Breast epithelium (tissue), 4 donors: ENCODE results near the gene LRRC43. TPM values are rescaled to one million over a fixed set of nuclear protein-coding genes. Genes with fewer than 3 reads are reported as not detected.

Experiments
- DNase-seq, 2 donors: peaks; one replicate each; pipeline ENCODE4 v3.0.0-alpha.2; 2019; ENCODE audit warnings: low spot score in 2 of 2
- H3K27ac ChIP-seq, 2 donors: fragments of 200-600 bp; sonication (generic) in 1 of 2; one replicate each; pipeline ENCODE4 v1.5.1; 2016 to 2019; ENCODE audit warnings: mild to moderate bottlenecking in 1 of 2
- H3K27me3 ChIP-seq, 2 donors: fragments of 200-600 bp; sonication (generic) in 1 of 2; one replicate each; pipeline versions ENCODE4 v1.5.1 to v1.6.0; 2017 to 2019; ENCODE audit warnings: control low read depth in 1 of 2, mild to moderate bottlenecking in 1 of 2
- H3K36me3 ChIP-seq: fragments of 200-600 bp; one replicate; pipeline ENCODE4 v1.5.1; 2019
- H3K4me1 ChIP-seq, 2 donors: fragments of 200-600 bp; sonication (generic); one replicate each; pipeline ENCODE4 v1.5.1; 2016 to 2019; ENCODE audit warnings: control low read depth in 1 of 2
- H3K4me3 ChIP-seq, 3 donors: fragments of 200-600 bp; sonication (generic); 1 replicate in 2 of 3; 2 replicates in 1 of 3; pipeline ENCODE4 v1.5.1; 2016 to 2019; ENCODE audit warnings: mild to moderate bottlenecking in 3 of 3, moderate library complexity in 2 of 3
- H3K9me3 ChIP-seq, 2 donors: fragments of 200-600 bp; sonication (generic) in 1 of 2; one replicate each; pipeline ENCODE4 v1.5.1; 2016 to 2019; ENCODE audit warnings: control low read depth in 1 of 2
- POLR2A ChIP-seq: fragments of 450-650 bp; IDR thresholded peaks from one replicate; pipeline ENCODE4 v1.6.1; 2016; ENCODE audit warnings: antibody characterized with exemption, mild to moderate bottlenecking, moderate library complexity
- POLR2AphosphoS5 ChIP-seq, 3 donors: sonication (generic); formaldehyde crosslinking; IDR thresholded peaks; one replicate each; pipeline ENCODE4 v1.6.1; 2017; ENCODE audit warnings: antibody characterized with exemption in 3 of 3
- intact Hi-C: fragments of 100-400 bp; cut with DNase I; formaldehyde crosslinking; loops from one replicate; pipeline ENCODE4 v1.15.1; 2023; ENCODE audit warnings: low total_unique reads
- total RNA-seq, 3 donors: library from RNA; depleted of rRNA; stranded (reverse); fragments of >200 nt; gene quantifications; one replicate each; pipeline ENCODE4 v1.1.0, GENCODE V29; 2016
- TF ChIP-seq, protein P1 (sequence below), 3 donors: fragments of 450-650 bp; IDR thresholded peaks; one replicate each; pipeline ENCODE4 v1.5.1; 2016 to 2017; ENCODE audit warnings: antibody characterized with exemption in 3 of 3, mild to moderate bottlenecking in 3 of 3, moderate library complexity in 3 of 3

The LRRC43 gene, protein sequence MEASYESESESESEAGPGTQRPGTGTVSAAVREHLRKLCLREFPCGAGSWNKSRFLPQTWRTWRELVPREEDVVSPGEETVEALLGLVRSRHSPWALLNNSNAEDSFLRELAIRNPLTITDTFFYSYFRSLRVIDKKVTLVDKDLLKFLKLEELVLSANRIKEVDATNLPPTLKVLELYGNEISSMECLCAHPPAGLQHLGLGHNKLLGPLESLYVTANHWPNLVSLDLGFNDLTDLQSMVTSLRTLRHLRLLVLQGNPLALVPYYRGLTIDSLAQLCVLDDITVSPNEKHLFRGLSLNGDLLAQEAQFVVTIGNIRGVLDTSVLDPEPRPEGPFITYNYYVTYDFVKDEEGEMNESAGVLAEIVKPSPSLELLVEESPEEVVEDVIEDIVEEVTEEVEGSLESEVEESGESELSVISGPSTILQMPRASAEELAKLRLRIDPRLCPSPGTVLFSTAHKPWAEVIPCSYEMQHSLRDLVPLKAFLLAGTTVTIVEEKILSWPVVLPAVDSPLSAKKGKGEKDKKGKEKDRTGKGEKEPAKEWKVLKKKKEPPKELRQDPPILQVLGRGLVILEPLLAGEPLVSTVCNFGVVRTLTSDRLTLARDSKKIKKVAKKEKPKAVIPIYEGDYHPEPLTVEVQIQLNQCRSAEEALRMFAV
- total RNA-seq = 1 to 10 TPM in 1 of 3 donors, under 1 TPM in 2; 0.66 to 2.3 (median 0.80) TPM

DNA sequence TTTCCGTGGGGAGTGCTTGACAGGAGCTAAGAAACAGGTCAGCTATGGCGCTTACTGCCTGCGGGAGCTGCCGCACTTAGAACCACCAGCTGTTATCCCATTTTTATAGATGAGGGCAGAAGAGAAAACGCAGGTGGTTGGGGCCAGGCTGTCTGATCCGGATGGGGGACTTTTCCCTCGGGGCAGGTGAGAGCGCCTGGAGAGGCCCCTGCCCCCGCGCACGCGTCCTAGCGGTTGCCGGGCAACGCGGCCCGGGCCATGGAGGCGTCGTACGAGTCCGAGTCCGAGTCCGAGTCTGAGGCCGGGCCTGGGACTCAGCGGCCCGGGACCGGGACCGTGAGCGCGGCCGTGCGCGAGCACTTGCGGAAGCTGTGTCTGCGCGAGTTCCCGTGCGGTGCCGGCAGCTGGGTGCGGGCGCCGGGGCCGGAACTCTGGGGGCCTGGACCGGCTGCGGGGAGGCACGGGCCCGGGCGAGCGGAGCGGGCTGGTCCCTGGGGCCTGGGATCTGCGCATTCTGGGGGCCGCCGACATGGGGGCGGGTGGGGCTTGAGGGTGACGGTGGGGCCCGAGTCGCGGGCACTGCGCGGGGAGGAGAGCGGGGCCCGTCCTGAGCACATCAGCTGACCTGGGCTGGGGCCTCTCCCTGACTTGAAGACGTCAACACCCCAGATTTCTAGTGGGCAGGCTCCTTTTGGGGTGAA lies at the start of gene LRRC43:
TSS of gene LRRC43 (plus strand) at position 237 of the 701 bp plus-strand sequence. CDS start at position 259, 22 bp downstream.
- TF ChIP-seq POLR2AphosphoS5 (IDR thresholded peaks at IDR 0.05) (no peak), POLR2A (no peak)
- TF ChIP-seq, protein P1, sequence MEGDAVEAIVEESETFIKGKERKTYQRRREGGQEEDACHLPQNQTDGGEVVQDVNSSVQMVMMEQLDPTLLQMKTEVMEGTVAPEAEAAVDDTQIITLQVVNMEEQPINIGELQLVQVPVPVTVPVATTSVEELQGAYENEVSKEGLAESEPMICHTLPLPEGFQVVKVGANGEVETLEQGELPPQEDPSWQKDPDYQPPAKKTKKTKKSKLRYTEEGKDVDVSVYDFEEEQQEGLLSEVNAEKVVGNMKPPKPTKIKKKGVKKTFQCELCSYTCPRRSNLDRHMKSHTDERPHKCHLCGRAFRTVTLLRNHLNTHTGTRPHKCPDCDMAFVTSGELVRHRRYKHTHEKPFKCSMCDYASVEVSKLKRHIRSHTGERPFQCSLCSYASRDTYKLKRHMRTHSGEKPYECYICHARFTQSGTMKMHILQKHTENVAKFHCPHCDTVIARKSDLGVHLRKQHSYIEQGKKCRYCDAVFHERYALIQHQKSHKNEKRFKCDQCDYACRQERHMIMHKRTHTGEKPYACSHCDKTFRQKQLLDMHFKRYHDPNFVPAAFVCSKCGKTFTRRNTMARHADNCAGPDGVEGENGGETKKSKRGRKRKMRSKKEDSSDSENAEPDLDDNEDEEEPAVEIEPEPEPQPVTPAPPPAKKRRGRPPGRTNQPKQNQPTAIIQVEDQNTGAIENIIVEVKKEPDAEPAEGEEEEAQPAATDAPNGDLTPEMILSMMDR (IDR thresholded peaks at IDR 0.05) = no peak
- Histone ChIP-seq H3K27ac (no peak within 1 kb of the TSS), H3K36me3 (no peaks in the 10 kb centered on the region), H3K27me3 (no peaks in the 10 kb centered on the region), H3K9me3 (no peaks in the 10 kb centered on the region), H3K4me1 (no peaks in the 10 kb centered on the region), H3K4me3 (peak within 1 kb of the TSS; percentile 39 to 77 (median 60))
- intact Hi-C loops = no loop called here
- DNase-seq = no peak

DNA sequence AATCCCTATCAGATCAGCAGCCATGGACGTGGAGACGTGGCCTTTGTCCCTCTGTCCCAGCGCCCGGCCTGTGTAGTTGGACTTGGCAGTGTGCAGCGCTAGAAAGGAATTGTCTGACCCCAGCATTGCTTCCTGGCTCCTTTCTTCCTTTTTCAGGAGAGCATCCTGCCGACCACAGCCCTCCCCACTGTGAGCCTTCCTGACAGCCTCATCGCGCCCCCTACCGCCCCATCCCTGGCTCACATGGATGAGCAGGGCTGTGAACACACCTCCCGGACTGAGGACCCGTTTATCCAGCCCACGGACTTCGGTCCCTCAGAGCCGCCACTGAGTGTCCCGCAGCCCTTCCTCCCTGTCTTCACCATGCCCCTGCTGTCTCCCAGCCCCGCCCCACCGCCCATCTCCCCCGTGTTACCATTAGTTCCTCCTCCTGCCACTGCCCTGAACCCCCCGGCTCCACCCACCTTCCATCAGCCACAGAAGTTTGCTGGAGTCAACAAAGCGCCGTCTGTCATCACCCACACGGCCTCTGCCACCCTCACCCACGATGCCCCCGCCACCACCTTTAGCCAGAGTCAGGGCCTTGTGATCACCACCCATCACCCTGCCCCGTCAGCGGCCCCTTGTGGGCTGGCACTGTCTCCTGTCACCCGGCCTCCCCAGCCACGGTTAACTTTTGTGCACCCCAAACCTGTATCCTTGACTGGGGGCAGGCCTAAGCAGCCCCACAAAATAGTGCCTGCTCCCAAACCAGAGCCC lies 49.6 kb upstream of the LRRC43 start:
- peaks cover 8% of the 10 kb centered on the region for H3K36me3 ChIP-seq
- H3K4me3 ChIP-seq = no peak overlapping the region
- no peak overlapping the region for H3K27ac ChIP-seq
- DNase-seq = no peak
- H3K9me3 ChIP-seq = no peaks in the 10 kb centered on the region
- TF ChIP-seq POLR2AphosphoS5 (IDR thresholded peaks at IDR 0.05) (no peak), POLR2A (no peak)
- TF ChIP-seq, protein P1 (IDR thresholded peaks at IDR 0.05) = no peak
- H3K4me1 ChIP-seq = no peaks in the 10 kb centered on the region
- intact Hi-C loops = loop anchor here (10.0 kb wide), 1 partner anchor 309 kb away; no protein-coding TSS in a partner anchor
- no peaks in the 10 kb centered on the region for H3K27me3 ChIP-seq

DNA sequence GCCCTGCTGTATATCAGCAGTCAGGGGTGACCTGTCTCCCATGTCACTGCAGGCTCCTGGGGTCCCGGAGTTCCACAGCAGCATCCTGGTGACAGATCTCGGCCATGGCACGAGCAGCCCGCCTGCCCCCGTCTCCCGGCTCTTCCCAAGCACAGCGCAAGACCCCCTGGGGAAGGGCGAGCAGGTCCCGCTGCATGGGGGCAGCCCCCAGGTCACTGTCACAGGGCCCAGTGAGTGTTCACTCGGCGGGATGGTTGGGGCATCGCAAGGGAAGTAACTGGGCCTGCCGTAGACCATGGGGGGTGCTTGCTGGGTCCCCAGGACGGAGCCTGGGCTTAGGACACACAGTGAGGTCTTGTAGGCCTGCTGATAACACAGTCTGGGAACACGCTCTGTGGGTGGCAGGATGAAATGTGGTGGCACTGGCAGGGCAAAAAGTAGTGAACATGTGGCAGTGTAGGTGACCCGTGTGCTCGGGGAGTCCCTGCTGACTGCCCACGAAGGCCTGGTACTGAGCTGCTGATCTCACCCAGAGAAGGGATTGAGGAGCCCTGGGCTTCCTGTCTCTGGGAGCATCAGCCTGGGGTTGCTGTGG lies 47.4 kb upstream of the LRRC43 start:
- Histone ChIP-seq H3K36me3 (peaks cover 8% of the 10 kb centered on the region), H3K27me3 (no peaks in the 10 kb centered on the region), H3K27ac (no peak overlapping the region), H3K4me3 (no peak overlapping the region), H3K9me3 (no peaks in the 10 kb centered on the region), H3K4me1 (no peaks in the 10 kb centered on the region)
- no peak for DNase-seq
- TF ChIP-seq, protein P1 (IDR thresholded peaks at IDR 0.05) = no peak
- TF ChIP-seq POLR2A (no peak), POLR2AphosphoS5 (IDR thresholded peaks at IDR 0.05) (no peak)
- intact Hi-C loops = loop anchor here (10.0 kb wide), 1 partner anchor 311 kb away; no protein-coding TSS in a partner anchor

DNA sequence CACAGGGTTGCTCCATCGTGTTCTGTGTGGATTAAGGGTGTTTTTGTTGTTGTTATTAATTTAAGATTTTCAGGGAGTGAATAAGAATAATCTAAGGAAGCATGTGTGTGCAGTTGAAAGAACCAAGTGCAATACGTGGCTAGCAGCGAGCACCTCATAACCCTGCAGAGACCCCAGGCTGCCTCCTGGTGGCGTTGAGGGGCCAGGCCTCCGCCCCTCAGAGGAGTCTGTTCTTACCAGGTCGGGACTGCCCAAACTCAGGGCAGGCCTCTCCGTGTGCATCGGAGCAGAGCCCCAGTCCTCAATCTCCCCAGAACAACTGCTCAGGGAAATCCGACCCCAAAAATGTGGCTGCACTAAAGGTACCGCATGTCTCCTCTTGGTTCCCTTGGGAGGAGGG lies 45.7 kb upstream of the LRRC43 start:
- Histone ChIP-seq H3K27me3 (no peaks in the 10 kb centered on the region), H3K9me3 (no peaks in the 10 kb centered on the region), H3K27ac (no peak overlapping the region), H3K4me1 (no peaks in the 10 kb centered on the region), H3K4me3 (no peak overlapping the region), H3K36me3 (peaks cover 16% of the 10 kb centered on the region)
- TF ChIP-seq POLR2AphosphoS5 (IDR thresholded peaks at IDR 0.05) = no peak
- intact Hi-C loops = loop anchor here (10.0 kb wide), 1 partner anchor 312 kb away; no protein-coding TSS in a partner anchor
- no peak for DNase-seq
